Stimulated activated naive B cell treated with anti-CD40 and anti-IgM and Interleukin-4, amounts not matched to agents 10 μg/mL and 1 μg/mL and 100 μg/mL, for 72 hours (primary cell): Measurements from ENCODE around the gene RBPJ.
A peak's percentile ranks its signal among the peaks of the same experiment; 100 is the strongest.

Experiments used
- ATAC-seq, 2 donors: fragments of 150-1000 bp; cut with Tn5 transposase; replicated peaks; 2 replicates each; pipeline ENCODE4 v1.10.0; 2021; ENCODE audit warnings: moderate library complexity in 1 of 2
- DNase-seq: peaks from one replicate; pipeline ENCODE4 v3.0.0; 2021
- H3K27ac Mint-ChIP-seq: one replicate; pipeline ENCODE4 v1.8.0; 2022; ENCODE audit warnings: mild to moderate bottlenecking, mixed read lengths
- H3K27me3 Mint-ChIP-seq, 2 donors: one replicate each; pipeline ENCODE4 v1.8.0; 2022; ENCODE audit warnings: mixed read lengths in 2 of 2
- H3K36me3 Mint-ChIP-seq, 2 donors: one replicate each; pipeline ENCODE4 v1.8.0; 2022; ENCODE audit warnings: mixed read lengths in 2 of 2, mild to moderate bottlenecking in 1 of 2
- H3K4me1 Mint-ChIP-seq, 2 donors: one replicate each; pipeline ENCODE4 v1.8.0; 2022; ENCODE audit warnings: mixed read lengths in 2 of 2, mild to moderate bottlenecking in 1 of 2
- H3K4me3 Mint-ChIP-seq, 2 donors: one replicate each; pipeline ENCODE4 v1.8.0; 2022; ENCODE audit warnings: mild to moderate bottlenecking in 2 of 2, mixed read lengths in 2 of 2, moderate library complexity in 1 of 2
- H3K9me3 Mint-ChIP-seq, 2 donors: one replicate each; pipeline ENCODE4 v1.8.0; 2022; ENCODE audit warnings: mixed read lengths in 2 of 2, mild to moderate bottlenecking in 1 of 2

Gene RBPJ

DNA sequence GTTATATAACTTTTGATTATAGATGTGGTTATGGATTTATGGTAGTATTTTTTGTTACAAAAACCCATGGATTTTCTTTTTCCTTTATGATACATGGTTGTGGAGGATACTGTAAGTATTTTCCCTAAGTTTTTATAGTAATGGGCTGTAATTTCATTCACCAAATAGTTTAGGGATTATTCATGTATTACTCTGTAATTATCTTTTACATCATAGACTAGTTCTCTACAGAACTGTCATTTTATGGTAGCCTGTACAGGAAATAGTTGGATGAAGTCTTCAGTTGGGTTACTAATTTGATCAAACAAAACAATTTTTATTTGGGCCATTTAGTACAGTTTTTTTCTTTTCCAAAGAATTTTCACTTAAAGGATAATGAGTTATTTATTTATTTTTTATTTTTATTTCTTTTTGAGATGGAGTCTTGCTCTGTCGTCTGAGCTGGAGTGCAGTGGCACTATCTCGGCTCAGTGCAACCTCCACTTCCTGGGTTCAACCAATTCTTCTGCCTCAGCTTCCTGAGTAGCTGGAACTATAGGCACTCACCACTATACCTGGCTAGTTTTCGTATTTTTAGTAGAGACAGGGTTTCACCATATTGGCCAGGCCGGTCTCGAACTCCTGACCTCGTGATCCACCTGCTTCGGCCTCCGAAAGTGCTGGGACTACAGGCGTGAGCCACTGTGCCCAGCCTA, 42.1 kb downstream of the RBPJ start:
- peaks cover 3% of the 10 kb centered on the region in 2 donors for H3K36me3 Mint-ChIP-seq
- H3K9me3 Mint-ChIP-seq: no peaks in the 10 kb centered on the region
- DNase-seq (no peak), ATAC-seq (no peak)
- no peaks in the 10 kb centered on the region for H3K27me3 Mint-ChIP-seq
- H3K4me3 Mint-ChIP-seq: no peak overlapping the region
- H3K27ac Mint-ChIP-seq: no peak overlapping the region
- peaks cover 8 to 13% of the 10 kb centered on the region in 2 donors for H3K4me1 Mint-ChIP-seq

DNA sequence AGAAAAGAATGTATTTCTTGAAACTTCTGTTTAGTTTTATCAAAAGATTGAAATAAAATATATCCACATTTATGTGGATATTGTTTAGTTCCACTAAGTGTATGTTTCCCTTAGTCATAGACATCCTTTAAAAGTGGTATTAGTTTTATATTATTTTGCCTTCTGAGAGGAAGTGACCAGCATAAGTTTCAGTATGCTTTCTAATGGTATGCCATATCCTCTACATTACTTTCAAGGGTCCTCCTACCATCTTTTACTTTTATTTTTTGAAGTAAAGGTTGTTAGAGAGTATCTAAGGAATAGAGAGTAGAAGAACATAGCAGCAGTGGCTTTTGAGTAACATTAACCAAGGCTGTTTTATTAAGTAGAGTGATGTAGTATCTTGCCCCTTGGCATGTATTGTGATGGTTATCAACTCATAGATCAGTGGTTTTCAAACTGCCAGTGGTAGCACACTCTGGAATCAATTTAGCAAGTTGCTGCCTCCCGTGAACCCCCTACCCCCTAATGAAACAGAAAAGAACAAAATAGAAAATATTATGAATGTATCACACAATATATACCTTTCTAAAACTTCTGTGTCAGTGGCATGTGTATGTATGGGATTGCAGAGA, 44.8 kb downstream of the RBPJ start:
- no peak for ATAC-seq
- Mint-ChIP-seq H3K9me3 (no peaks in the 10 kb centered on the region), H3K36me3 (peaks cover 14 to 17% of the 10 kb centered on the region in 2 donors), H3K4me1 (peaks cover 11 to 23% of the 10 kb centered on the region in 2 donors), H3K27me3 (no peaks in the 10 kb centered on the region), H3K27ac (no peak overlapping the region), H3K4me3 (no peak overlapping the region)
- DNase-seq: no peak

DNA sequence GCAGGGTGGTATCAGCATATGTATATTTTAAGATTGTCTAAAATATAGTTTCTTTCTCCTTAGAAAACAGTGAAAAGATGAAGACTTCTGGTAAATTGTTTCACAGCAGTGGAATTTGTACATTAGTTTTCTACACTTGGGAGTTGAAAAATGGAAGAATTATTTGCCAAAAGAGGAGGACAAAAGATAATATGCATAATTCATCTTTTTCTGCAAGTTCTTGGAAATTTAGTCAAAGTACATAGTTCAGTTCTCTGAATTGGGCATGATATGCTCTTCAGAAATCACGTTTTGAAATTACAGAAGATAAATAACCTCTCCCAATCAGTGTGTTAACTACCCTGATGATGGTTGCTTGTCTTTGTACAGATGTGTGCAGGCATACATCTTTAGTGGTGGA, 47.0 kb downstream of the RBPJ start:
- ATAC-seq (no peak), DNase-seq (no peak)
- no peaks in the 10 kb centered on the region for H3K9me3 Mint-ChIP-seq
- H3K27me3 Mint-ChIP-seq: no peaks in the 10 kb centered on the region
- H3K27ac Mint-ChIP-seq: no peak overlapping the region
- no peak overlapping the region for H3K4me3 Mint-ChIP-seq
- peaks cover 14 to 27% of the 10 kb centered on the region in 2 donors for H3K4me1 Mint-ChIP-seq
- H3K36me3 Mint-ChIP-seq: peaks cover 14 to 18% of the 10 kb centered on the region in 2 donors

DNA sequence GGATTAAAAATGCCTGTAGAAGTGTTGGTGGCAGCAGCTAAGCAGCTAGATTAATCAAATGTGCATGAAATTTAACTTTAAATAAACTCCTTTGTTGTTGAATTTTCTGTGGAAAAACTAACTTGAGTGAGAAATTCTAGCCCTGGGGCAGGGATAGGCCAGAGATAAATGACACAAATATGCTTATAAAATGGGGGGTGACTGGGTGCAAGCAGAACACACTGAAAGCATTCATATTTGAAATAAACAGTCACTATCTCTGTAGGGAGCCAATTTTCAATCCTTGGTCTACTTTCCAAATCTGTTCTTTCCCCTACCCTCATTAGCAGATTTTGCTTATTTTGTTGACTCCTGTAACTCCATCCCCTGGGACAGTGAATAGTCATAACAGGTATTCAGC, 47.9 kb downstream of the RBPJ start:
- Mint-ChIP-seq H3K4me3 (no peak overlapping the region), H3K4me1 (peaks cover 17 to 35% of the 10 kb centered on the region in 2 donors), H3K27ac (no peak overlapping the region), H3K36me3 (peaks cover 14 to 18% of the 10 kb centered on the region in 2 donors), H3K9me3 (no peaks in the 10 kb centered on the region), H3K27me3 (no peaks in the 10 kb centered on the region)
- ATAC-seq: no peak
- no peak for DNase-seq

DNA sequence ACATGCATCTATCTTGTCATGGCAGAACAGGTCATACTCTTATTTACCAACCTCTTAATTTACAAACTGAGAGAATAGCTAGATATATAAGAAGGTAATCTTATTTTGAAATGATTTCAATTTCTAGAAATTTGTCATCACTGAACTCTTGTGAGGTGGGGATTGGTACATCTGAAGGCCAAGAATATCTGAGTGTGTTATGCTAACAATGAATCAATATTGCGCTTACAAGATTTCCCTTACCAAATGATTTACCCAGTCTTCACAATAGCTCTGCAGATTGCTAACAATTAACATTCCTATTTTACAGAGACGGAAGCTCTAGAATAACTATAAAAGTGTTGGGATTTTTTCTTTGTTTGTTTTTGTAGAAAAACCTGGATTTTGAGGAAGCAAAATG, 48.3 kb downstream of the RBPJ start:
- H3K4me3 Mint-ChIP-seq: no peak overlapping the region
- DNase-seq (no peak), ATAC-seq (no peak)
- H3K27me3 Mint-ChIP-seq: no peaks in the 10 kb centered on the region
- H3K36me3 Mint-ChIP-seq: peaks cover 14 to 18% of the 10 kb centered on the region in 2 donors
- no peak overlapping the region for H3K27ac Mint-ChIP-seq
- peaks cover 17 to 35% of the 10 kb centered on the region in 2 donors for H3K4me1 Mint-ChIP-seq
- H3K9me3 Mint-ChIP-seq: no peaks in the 10 kb centered on the region

DNA sequence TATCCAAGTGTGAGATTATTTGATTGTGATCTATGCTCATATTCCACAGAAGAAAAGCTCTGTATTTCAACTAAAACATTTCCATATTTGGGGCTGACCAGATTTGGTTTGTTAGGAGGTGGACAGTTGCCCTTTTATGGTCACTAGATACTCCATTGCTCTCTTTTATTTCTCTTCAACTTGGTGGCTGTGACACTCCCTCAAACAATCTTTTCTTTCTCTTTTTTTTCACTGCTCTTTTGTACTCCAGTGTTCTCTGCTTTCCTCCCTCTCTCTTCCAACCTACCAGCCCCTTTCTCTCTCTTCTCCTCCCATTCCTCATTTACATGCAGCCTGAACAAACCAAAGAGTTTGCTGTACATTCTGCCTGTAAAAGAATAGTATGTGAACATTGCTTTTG, 48.8 kb downstream of the RBPJ start:
- no peaks in the 10 kb centered on the region for H3K9me3 Mint-ChIP-seq
- H3K36me3 Mint-ChIP-seq: peaks cover 14 to 18% of the 10 kb centered on the region in 2 donors
- H3K27ac Mint-ChIP-seq: no peak overlapping the region

DNA sequence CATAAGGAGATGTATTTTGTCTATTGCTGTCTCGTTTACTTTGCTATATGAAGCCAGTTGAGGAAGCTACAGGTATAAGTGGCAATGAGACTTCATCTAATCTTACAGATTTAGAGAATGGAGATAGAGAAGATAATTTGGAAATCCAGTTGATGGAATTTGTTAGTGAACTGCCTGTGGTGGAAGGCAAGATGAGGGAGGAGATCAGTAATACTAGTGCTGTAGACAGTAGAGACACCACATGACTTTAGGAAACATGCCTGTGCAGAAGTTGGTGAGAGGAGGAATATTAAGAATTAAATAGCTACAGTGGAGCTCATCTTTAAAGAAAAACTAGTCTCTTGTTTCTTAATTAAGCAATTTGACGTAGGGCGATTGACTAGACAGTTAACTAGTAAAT, 51.3 kb downstream of the RBPJ start:
- Mint-ChIP-seq H3K36me3 (peaks cover 18 to 25% of the 10 kb centered on the region in 2 donors), H3K9me3 (no peaks in the 10 kb centered on the region), H3K27ac (no peak overlapping the region), H3K4me3 (no peak overlapping the region), H3K4me1 (peaks cover 20 to 46% of the 10 kb centered on the region in 2 donors), H3K27me3 (no peaks in the 10 kb centered on the region)
- DNase-seq (no peak), ATAC-seq (no peak)

More for the DNA sequence above, 48.8 kb downstream of the RBPJ start:
- Mint-ChIP-seq H3K4me1 (peaks cover 15 to 35% of the 10 kb centered on the region in 2 donors), H3K4me3 (no peak overlapping the region), H3K27me3 (no peaks in the 10 kb centered on the region)
- ATAC-seq (no peak), DNase-seq (no peak)

DNA sequence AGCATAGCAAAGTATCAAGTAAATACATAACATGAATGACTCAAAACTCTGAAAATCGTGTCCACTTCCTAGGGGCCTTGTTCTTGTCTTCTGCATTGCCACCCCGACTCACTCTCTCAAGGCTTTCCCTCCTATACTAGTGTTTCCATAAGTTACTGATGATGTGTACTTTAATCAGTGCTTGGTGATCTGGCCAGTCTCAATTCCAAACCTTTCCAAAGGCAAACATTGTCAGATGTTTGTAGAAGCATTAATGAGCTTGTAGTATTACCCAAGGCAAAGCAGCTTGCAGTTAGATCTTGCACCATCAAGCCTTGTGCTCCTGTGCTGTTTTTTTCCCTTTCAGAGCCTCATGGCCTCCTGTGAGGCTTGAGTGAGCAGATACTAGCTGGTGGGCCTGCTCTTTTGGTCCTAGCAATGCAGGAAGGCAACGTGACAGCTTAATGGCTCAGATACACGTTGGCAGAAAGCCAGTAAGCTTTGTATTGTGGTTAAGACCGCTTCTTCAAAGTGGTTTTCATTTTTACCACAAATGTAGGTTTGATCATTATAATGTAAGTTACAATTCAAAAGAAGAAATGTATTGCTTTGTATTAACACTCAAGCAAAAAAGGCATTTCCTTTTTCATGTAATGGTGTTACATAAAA, 51.8 kb downstream of the RBPJ start:
- peaks cover 23 to 52% of the 10 kb centered on the region in 2 donors for H3K4me1 Mint-ChIP-seq
- H3K9me3 Mint-ChIP-seq: no peaks in the 10 kb centered on the region
- peak overlapping the region; percentile 48 for H3K27ac Mint-ChIP-seq
- H3K4me3 Mint-ChIP-seq: no peak overlapping the region
- DNase-seq (peak; percentile 17), ATAC-seq (peak; percentile 81 to 88)
- peaks cover 16 to 23% of the 10 kb centered on the region in 2 donors for H3K36me3 Mint-ChIP-seq
- H3K27me3 Mint-ChIP-seq: no peaks in the 10 kb centered on the region

DNA sequence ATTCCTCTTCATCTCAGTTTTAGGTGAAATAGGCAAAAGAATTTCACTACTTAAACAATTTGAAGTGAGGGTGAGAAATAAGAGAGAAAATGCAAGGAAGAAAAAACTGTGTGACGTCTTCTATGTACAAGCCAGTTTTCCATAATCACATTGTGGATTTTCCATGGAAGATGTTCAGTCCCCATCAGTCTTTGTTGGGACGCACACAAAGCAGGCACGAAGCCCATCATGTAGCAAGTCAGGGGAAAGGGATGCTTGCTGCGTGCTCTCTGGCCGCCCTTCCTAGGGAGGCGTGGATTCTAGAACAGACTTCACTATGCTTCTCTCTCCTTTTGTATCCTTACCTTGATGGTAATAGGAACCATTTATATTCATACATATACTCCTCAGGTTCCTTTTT, 54.7 kb downstream of the RBPJ start:
- H3K9me3 Mint-ChIP-seq: no peaks in the 10 kb centered on the region
- peaks cover 27 to 56% of the 10 kb centered on the region in 2 donors for H3K4me1 Mint-ChIP-seq
- H3K4me3 Mint-ChIP-seq: no peak overlapping the region
- peaks cover 6 to 13% of the 10 kb centered on the region in 2 donors for H3K36me3 Mint-ChIP-seq
- H3K27ac Mint-ChIP-seq: no peak overlapping the region
- no peaks in the 10 kb centered on the region for H3K27me3 Mint-ChIP-seq
- ATAC-seq (no peak), DNase-seq (no peak)

DNA sequence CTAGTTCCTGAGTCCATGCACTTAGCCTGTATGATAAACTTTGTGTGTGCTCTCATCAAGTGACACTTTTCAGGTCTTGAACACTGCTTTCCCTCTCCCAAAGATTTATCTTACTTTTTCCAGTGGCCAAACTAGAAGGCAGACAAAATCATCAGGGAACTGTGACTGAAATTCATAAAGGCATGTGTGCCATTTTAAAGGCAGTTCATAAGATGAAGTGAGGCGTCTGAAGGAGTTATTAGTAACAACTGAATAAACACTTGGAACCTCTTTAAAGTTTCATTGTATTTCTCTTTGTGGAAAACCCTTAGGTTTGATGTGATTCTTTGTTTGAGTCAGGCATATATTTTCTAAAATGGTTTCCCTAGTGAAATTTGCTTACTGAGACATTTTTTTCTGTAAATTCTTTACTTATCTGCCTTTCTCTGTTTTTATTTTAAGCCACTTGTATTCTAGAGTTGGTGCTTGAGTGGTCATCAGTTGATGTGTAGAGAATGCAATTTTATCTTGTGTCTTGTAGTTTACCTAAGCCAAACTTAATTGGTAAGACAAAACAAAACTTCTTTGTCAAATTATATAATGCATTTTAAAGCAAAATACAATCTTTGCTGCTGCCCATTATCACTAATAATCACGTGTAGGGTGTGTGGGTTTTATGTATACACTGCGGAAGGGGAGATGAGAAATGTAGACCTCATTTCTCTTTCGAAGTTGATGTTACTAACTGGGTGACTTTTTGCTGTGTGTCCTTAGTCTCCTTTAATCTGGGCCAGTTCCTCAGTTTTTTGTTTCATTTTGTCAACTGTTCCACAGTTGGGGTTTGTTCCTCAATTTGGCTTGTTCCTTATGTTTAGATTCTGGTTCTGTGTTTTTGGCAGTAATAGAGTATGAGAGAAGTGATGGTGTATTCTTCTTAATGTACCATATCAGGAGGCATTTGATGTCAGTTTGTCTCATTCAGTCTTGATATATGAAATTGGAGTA, 56.8 kb downstream of the RBPJ start:
- peaks cover 22 to 59% of the 10 kb centered on the region in 2 donors for H3K4me1 Mint-ChIP-seq
- no peak overlapping the region for H3K4me3 Mint-ChIP-seq
- DNase-seq (no peak), ATAC-seq (peak; percentile 78 to 79)
- no peaks in the 10 kb centered on the region for H3K9me3 Mint-ChIP-seq
- no peaks in the 10 kb centered on the region for H3K27me3 Mint-ChIP-seq
- H3K36me3 Mint-ChIP-seq: peaks cover 5 to 11% of the 10 kb centered on the region in 2 donors
- H3K27ac Mint-ChIP-seq: no peak overlapping the region

DNA sequence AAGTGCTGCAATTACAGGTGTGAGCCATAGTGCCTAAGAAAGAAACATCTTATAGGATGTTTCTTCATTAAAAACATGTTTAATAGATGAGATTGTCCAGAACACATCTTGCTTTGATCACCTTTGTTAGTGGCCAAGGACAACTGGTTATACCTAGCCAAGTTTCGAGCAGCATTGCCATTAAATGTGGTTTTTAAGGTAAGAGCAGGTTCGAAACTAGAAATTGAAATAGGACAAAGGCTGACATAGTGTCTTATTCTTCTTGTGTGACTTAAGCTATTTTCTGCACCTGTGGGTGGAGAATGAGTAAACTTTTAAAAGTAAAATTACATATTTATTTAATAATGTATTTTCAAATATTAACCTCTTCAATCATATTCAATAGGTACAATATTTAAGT, 59.0 kb downstream of the RBPJ start:
- H3K4me1 Mint-ChIP-seq: peaks cover 20 to 49% of the 10 kb centered on the region in 2 donors
- peaks cover 0 to under 1% of the 10 kb centered on the region in 2 donors for H3K9me3 Mint-ChIP-seq
- no peaks in the 10 kb centered on the region for H3K27me3 Mint-ChIP-seq
- H3K4me3 Mint-ChIP-seq: no peak overlapping the region
- no peak overlapping the region for H3K27ac Mint-ChIP-seq
- DNase-seq (no peak), ATAC-seq (no peak)
- peaks cover 5 to 11% of the 10 kb centered on the region in 2 donors for H3K36me3 Mint-ChIP-seq

DNA sequence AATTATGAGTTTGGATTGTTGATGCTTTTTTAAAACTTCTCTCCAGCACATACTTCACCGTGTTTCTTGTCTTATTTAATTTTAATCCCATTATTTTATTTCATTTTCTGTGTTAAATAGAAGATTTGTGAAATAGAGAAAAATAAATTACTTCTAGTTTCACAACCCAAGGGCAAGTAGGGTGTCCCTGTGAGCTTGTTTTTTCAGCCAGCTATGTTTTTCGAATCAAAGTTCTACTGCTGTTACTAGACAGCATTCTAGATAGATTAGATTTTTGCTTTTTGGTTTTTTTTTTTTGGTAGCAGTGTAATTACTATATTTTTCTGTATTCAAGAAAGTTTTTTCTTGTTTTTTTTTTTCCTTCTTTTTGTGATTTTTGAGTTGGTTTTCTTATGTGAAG, 59.9 kb downstream of the RBPJ start:
- ATAC-seq (no peak), DNase-seq (no peak)
- peaks cover 20 to 49% of the 10 kb centered on the region in 2 donors for H3K4me1 Mint-ChIP-seq
- H3K4me3 Mint-ChIP-seq: no peak overlapping the region
- H3K36me3 Mint-ChIP-seq: peaks cover 0 to 7% of the 10 kb centered on the region in 2 donors
- peaks cover 0 to 1% of the 10 kb centered on the region in 2 donors for H3K9me3 Mint-ChIP-seq
- H3K27me3 Mint-ChIP-seq: no peaks in the 10 kb centered on the region
- no peak overlapping the region for H3K27ac Mint-ChIP-seq

DNA sequence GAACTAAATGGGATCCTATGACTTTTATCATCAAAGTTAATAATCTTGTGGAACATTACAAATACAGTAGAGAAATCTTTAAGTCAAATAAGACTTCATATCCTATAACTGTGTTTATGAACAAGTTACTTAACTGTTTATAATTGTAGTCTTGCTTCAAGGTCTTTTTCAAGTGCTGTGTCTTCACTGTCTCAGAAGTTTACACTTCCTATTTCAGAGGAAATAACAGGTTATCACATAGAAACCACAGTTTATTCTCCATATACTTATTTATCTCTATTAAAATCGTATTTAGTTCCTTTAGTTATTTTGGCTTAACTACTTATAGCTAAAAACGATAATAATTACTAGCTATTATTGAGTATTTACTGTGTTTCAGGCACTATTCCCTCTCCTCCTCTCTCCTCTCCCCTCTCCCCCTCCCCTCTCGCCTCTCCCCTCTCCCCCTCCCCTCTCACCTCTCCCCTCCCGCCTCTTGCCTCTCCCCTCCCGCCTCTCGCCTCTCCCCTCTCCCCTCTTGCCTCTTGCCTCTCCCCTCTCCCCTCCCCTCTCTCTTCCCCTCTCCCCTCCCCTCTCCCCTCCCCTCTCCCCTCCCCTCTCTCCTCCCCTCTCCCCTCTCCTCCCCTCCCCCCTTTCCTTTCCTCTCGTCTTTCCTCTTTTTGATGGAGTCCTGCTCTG, 63.7 kb downstream of the RBPJ start:
- ATAC-seq (no peak), DNase-seq (no peak)
- Mint-ChIP-seq H3K4me3 (no peak overlapping the region), H3K27me3 (no peaks in the 10 kb centered on the region), H3K36me3 (peaks cover 21 to 25% of the 10 kb centered on the region in 2 donors), H3K9me3 (peaks cover 1 to 3% of the 10 kb centered on the region in 2 donors), H3K4me1 (peaks cover 6 to 18% of the 10 kb centered on the region in 2 donors), H3K27ac (no peak overlapping the region)
